ENCODE measurements around the gene SEMA4B. TPM values are rescaled to one million over a fixed set of nuclear protein-coding genes. Genes with fewer than 3 reads are reported as not detected.
"Not testable (repeated sequence)": the region's sequence is repeated elsewhere in the genome, so short reads cannot be mapped to it uniquely, and the experiment has no call there.

SEMA4B gene
- total RNA-seq, 2 donors from 2014 or later: 26.9 to 38.4 TPM

DNA sequence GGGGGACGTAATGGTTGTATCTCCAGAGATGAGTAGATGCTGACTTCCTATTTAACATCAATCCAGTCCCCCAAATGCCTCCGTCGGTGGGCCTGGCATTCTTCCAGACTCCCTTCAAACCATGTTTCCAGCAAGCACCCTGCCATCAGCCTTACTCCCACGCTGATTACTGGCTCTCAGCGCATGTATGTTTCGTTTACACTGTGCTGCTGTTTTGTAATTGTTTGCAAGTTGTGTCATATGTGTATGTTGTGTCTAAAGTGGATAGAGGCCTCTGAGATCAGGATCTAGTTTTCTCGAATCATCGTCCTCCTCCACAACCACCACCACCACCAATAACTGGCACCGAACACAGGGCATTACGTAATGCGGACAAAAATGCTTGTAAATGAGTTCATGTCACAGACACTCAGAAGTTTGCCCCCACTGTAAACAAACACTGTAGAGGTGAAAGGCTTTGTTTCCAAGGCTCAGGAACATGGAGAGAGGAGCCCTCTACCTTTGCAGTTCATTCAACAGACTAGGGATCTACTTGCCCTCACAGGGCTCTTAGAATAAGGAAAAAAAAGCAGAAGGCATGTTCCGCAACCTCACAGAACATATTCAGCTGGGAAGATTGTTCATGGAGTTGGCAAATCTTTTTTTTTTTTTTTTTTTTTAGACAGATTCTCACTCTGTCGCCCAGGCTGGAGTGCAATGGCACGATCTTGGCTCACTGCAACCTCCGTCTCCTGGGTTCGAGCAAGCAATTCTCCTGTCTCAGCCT, 46.1 kb upstream of the SEMA4B start:
- no peak overlapping the region for H3K27ac ChIP-seq
- no peaks in the 10 kb centered on the region for H3K9me3 ChIP-seq
- TF ChIP-seq, protein P1, sequence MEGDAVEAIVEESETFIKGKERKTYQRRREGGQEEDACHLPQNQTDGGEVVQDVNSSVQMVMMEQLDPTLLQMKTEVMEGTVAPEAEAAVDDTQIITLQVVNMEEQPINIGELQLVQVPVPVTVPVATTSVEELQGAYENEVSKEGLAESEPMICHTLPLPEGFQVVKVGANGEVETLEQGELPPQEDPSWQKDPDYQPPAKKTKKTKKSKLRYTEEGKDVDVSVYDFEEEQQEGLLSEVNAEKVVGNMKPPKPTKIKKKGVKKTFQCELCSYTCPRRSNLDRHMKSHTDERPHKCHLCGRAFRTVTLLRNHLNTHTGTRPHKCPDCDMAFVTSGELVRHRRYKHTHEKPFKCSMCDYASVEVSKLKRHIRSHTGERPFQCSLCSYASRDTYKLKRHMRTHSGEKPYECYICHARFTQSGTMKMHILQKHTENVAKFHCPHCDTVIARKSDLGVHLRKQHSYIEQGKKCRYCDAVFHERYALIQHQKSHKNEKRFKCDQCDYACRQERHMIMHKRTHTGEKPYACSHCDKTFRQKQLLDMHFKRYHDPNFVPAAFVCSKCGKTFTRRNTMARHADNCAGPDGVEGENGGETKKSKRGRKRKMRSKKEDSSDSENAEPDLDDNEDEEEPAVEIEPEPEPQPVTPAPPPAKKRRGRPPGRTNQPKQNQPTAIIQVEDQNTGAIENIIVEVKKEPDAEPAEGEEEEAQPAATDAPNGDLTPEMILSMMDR (IDR thresholded peaks at IDR 0.05): no peak
- H3K27me3 ChIP-seq (replicated peaks; ENCODE audit: insufficient read depth): no peaks in the 10 kb centered on the region
- H3K4me1 ChIP-seq (ENCODE audit: control insufficient read depth in 1 of 2, low read depth in 2 of 2): peaks cover 4 to 8% of the 10 kb centered on the region in 2 donors
- no peak for ATAC-seq (ENCODE audit: insufficient number of reproducible peaks, low FRiP score, low read depth)
- no peak for DNase-seq (ENCODE audit: low spot score)
- no peaks in the 10 kb centered on the region for H3K36me3 ChIP-seq
- H3K4me3 ChIP-seq: no peak overlapping the region

DNA sequence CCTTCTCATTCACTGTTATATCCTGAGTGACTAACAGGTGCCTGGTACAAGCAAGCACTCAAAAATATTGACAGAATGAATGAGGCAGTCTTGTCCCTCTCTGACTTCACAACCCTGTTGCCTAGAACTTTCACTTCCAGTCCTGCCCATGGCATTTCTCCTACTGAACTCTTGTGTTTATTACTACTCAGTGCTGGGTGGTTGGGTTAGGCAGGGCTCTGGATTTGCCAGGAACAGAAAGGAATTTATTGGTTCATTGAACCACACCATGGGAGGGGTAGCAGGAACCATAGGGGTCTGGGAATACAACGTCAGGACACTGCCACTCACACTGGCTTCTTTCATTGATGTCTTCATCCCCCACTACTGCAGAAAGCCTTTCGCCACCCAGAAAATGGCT, 41.9 kb upstream of the SEMA4B start:
- no peak overlapping the region for H3K4me3 ChIP-seq
- H3K27me3 ChIP-seq (replicated peaks; ENCODE audit: insufficient read depth): no peaks in the 10 kb centered on the region
- no peak overlapping the region for H3K27ac ChIP-seq
- ATAC-seq (ENCODE audit: insufficient number of reproducible peaks, low FRiP score, low read depth): no peak
- TF ChIP-seq, protein P1 (IDR thresholded peaks at IDR 0.05): no peak
- no peak for DNase-seq (ENCODE audit: low spot score)
- H3K36me3 ChIP-seq: no peaks in the 10 kb centered on the region
- peaks cover 4 to 8% of the 10 kb centered on the region in 2 donors for H3K4me1 ChIP-seq (ENCODE audit: control insufficient read depth in 1 of 2, low read depth in 2 of 2)
- no peaks in the 10 kb centered on the region for H3K9me3 ChIP-seq

DNA sequence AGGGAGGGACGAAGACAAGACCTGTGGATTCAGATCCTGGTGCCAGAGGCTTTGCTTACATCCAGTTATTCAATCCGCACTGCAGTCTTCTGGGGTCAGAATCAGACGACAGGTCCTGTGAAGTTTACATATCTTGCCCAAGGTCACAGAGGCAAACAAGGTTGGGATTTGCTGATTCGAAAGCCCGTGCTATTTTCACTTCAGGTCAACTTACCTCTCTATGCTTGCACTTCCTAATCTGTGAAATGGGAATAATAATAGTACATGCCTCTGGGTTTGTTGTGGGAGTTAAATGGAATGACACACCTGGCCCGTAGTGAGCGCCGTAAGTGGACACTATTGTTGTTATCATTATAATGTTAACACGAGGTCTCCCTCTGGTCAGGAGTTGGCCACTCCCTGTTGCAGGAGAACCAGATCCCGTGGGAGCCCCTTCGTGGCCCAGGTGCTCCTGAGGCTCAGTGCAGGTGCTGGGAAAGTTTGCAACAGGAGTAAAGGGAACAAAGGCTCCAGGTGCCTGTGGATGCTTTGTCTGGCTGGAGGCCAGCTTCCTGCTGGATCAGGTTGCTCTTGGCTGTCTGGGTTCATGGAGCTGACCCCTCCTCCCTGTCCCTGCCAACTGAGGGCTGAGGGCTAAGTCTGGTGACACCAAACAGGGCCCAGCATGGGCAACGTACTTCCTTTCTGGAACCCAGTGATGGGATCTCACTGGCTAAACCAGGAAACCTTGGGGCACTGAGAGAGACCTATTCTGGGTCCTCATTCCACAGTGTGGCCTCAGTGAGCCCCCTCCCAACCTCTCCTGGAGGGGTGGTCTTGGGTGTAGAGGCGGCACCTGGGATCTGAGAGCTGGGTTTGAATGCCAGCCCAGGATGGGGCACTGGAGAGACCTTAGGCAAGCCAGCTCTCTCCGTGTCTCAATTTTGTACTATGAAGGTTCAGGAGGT, 40.1 kb upstream of the SEMA4B start:
- TF ChIP-seq, protein P1 (IDR thresholded peaks at IDR 0.05): no peak
- peaks cover 9 to 20% of the 10 kb centered on the region in 2 donors for H3K4me1 ChIP-seq (ENCODE audit: control insufficient read depth in 1 of 2, low read depth in 2 of 2)
- no peaks in the 10 kb centered on the region for H3K36me3 ChIP-seq
- no peak overlapping the region for H3K27ac ChIP-seq
- H3K9me3 ChIP-seq: no peaks in the 10 kb centered on the region
- no peaks in the 10 kb centered on the region for H3K27me3 ChIP-seq (replicated peaks; ENCODE audit: insufficient read depth)
- ATAC-seq (ENCODE audit: insufficient number of reproducible peaks, low FRiP score, low read depth) (no peak), DNase-seq (ENCODE audit: low spot score) (no peak)
- H3K4me3 ChIP-seq: no peak overlapping the region

DNA sequence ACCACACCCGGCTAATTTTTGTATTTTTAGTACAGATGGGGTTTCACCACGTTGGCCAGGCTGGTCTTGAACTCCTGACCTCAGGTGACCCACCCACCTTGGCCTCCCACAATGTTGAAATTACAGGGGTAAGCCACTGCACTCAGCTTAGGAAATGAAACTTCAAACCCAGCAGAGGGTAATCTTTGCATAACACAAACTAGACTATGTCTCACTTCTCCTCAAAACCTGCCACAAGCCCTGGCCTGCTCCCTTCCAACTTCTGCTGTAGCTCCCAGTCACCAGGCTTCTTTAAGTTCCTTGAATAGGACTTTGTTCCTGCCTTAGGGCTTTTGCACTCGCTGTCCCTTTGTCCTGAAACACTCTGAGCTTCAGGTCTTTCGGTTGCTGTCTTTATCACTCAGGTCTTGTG, 39.2 kb upstream of the SEMA4B start:
- DNase-seq (ENCODE audit: low spot score) (no peak), ATAC-seq (ENCODE audit: insufficient number of reproducible peaks, low FRiP score, low read depth) (no peak)
- no peak overlapping the region for H3K27ac ChIP-seq
- H3K4me3 ChIP-seq: no peak overlapping the region
- no peaks in the 10 kb centered on the region for H3K27me3 ChIP-seq (replicated peaks; ENCODE audit: insufficient read depth)
- H3K4me1 ChIP-seq (ENCODE audit: control insufficient read depth in 1 of 2, low read depth in 2 of 2): peaks cover 9 to 20% of the 10 kb centered on the region in 2 donors
- TF ChIP-seq, protein P1 (IDR thresholded peaks at IDR 0.05): no peak
- no peaks in the 10 kb centered on the region for H3K9me3 ChIP-seq
- H3K36me3 ChIP-seq: no peaks in the 10 kb centered on the region

DNA sequence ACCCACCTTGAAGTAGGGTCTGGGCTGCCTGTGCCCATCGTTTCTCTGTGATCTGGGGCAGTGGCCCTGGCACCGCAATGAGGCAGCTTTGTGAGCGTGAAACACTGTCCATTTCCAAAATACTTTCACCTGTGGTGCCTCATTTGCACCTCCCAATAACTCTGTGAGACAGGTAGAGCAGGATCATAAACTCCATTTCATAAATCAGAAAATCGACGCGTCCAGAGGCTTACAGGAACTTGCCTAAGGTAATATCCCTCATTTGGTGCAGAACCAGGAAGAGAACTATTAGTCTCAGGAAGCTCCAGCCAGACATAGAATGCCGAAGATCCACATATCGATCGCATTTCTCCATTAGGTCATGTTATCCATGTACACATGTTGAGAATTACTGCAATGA, 38.2 kb upstream of the SEMA4B start:
- Histone ChIP-seq H3K4me1 (ENCODE audit: control insufficient read depth in 1 of 2, low read depth in 2 of 2) (peaks cover 9 to 20% of the 10 kb centered on the region in 2 donors), H3K27ac (no peak overlapping the region), H3K9me3 (no peaks in the 10 kb centered on the region), H3K4me3 (no peak overlapping the region), H3K36me3 (no peaks in the 10 kb centered on the region), H3K27me3 (replicated peaks; ENCODE audit: insufficient read depth) (no peaks in the 10 kb centered on the region)
- ATAC-seq (ENCODE audit: insufficient number of reproducible peaks, low FRiP score, low read depth): no peak
- no peak for DNase-seq (ENCODE audit: low spot score)
- TF ChIP-seq, protein P1 (IDR thresholded peaks at IDR 0.05): no peak

DNA sequence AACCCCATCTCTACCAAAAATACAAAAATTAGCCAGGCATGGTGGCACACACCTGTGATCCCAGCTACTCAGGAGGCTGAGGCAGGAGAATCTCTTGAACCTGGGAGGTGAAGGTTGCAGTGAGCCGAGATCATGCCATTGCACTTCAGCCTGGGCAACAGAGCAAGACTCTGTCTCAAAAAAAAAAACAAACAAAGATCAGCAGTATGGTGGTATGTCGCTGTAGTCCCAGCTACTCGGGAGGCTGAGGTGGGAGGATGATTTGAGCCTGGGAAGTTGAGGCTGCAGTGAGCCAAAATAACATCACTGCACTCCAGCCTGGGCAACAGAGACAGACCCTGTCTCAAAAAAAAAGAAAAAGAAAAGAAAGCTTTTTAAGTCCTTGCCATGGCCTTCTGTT, 36.9 kb upstream of the SEMA4B start:
- DNase-seq (ENCODE audit: low spot score); H3K27ac ChIP-seq; H3K27me3 ChIP-seq (replicated peaks; ENCODE audit: insufficient read depth); H3K9me3 ChIP-seq; H3K36me3 ChIP-seq; ATAC-seq (ENCODE audit: insufficient number of reproducible peaks, low FRiP score, low read depth); H3K4me3 ChIP-seq: not testable (repeated sequence)
- H3K4me1 ChIP-seq (ENCODE audit: control insufficient read depth in 1 of 2, low read depth in 2 of 2): peaks cover 6 to 13% of the 10 kb centered on the region in 2 donors

Measured in thoracic aorta (tissue), 2 donors.